SK-N-SH (cell line): ENCODE data around the gene SLC50A1. TPM values are rescaled to one million over a fixed set of nuclear protein-coding genes. Genes with fewer than 3 reads are reported as not detected.

Experiments
- CTCF ChIA-PET: fragments of 300-600, 350-600 bp; formaldehyde crosslinking; extraction: SDS; loops from one replicate; lab custom pipeline; 2021; lab: Yijun Ruan, JAX
- POLR2A ChIA-PET: fragments of 350-600 bp; sonication (Branson Sonifier 250); formaldehyde crosslinking; extraction: SDS; loops from one replicate; lab custom pipeline; 2020; ENCODE audit warnings: antibody characterized with exemption, inconsistent platforms; lab: Yijun Ruan, JAX
- DNase-seq: peaks from one replicate; pipeline ENCODE4 v3.0.0; 2012
- H2AFZ ChIP-seq: fragments of 200-600 bp; sonication (generic); 2 replicates; pipeline ENCODE4 v1.8.1; 2016; ENCODE audit warnings: antibody characterized with exemption, mild to moderate bottlenecking, low read depth
- H3F3A ChIP-seq: fragments of 200-600 bp; sonication (generic); replicated peaks from 2 replicates; pipeline ENCODE3; 2016; ENCODE audit warnings: antibody characterized with exemption, mild to moderate bottlenecking; ENCODE audit not compliant: insufficient read depth
- H3K27ac ChIP-seq, 2 experiments: fragments of 200-500 bp in 1 of 2; fragments of 200-600 bp in 1 of 2; sonication (Bioruptor generic) in 1 of 2; sonication (generic), shearing (Covaris generic) in 1 of 2; 2 replicates each; pipeline versions ENCODE4 v1.5.1 to v1.6.1; 2014 to 2016; ENCODE audit warnings: low read depth in 2 of 2, inconsistent platforms in 1 of 2, low read length in 1 of 2, mild to moderate bottlenecking in 1 of 2, mixed read lengths in 1 of 2
- H3K27me3 ChIP-seq: fragments of 200-600 bp; sonication (generic), shearing (Covaris generic); 2 replicates; pipeline ENCODE4 v1.6.1; 2016; ENCODE audit warnings: mixed run types; ENCODE audit not compliant: insufficient read depth
- H3K36me3 ChIP-seq, 2 experiments: fragments of 200-500 bp in 1 of 2; fragments of 200-600 bp in 1 of 2; sonication (Bioruptor generic) in 1 of 2; sonication (generic) in 1 of 2; replicated peaks in 1 of 2; 2 replicates each; pipeline versions ENCODE3 to v1.5.1; 2014 to 2016; ENCODE audit warnings: low read length in 1 of 2, mild to moderate bottlenecking in 1 of 2; ENCODE audit not compliant: insufficient read depth in 2 of 2, control insufficient read depth in 1 of 2
- H3K4me1 ChIP-seq, 2 experiments: fragments of 200-500 bp in 1 of 2; fragments of 200-600 bp in 1 of 2; sonication (Bioruptor generic) in 1 of 2; sonication (generic), shearing (Covaris generic) in 1 of 2; 2 replicates each; pipeline versions ENCODE4 v1.5.1 to v1.6.1; 2014 to 2016; ENCODE audit warnings: low read depth in 1 of 2, low read length in 1 of 2, mixed run types in 1 of 2; ENCODE audit not compliant: insufficient read depth in 2 of 2, control insufficient read depth in 1 of 2
- H3K4me2 ChIP-seq: fragments of 200-600 bp; sonication (generic), shearing (Covaris generic); 2 replicates; pipeline ENCODE4 v1.6.1; 2017; ENCODE audit warnings: mixed run types
- H3K4me3 ChIP-seq, 2 experiments: fragments of 200-500 bp in 1 of 2; fragments of 200-600 bp in 1 of 2; sonication (Bioruptor generic) in 1 of 2; sonication (generic), shearing (Covaris generic) in 1 of 2; 2 replicates each; pipeline versions ENCODE4 v1.5.1 to v1.8.1; 2014 to 2016; ENCODE audit warnings: low read depth in 2 of 2, inconsistent platforms in 1 of 2, low read length in 1 of 2, mild to moderate bottlenecking in 1 of 2, mixed read lengths in 1 of 2, moderate library complexity in 1 of 2
- H3K79me2 ChIP-seq: fragments of 200-600 bp; sonication (generic); 2 replicates; pipeline ENCODE4 v1.8.1; 2017; ENCODE audit warnings: mild to moderate bottlenecking; ENCODE audit not compliant: insufficient read depth
- H3K9ac ChIP-seq: fragments of 200-600 bp; sonication (generic); 2 replicates; pipeline ENCODE4 v1.6.1; 2017; ENCODE audit warnings: mixed run types
- H3K9me2 ChIP-seq: fragments of 200-600 bp; sonication (generic); 2 replicates; pipeline ENCODE4 v1.6.1; 2017; ENCODE audit warnings: mixed run types
- H3K9me3 ChIP-seq: fragments of 200-600 bp; sonication (generic); 2 replicates; pipeline ENCODE4 v1.6.1; 2017; ENCODE audit warnings: mixed run types, mild to moderate bottlenecking, moderate library complexity
- H4K20me1 ChIP-seq: fragments of 200-600 bp; sonication (generic); 2 replicates; pipeline ENCODE4 v1.6.1; 2017; ENCODE audit warnings: mild to moderate bottlenecking, mixed run types; ENCODE audit not compliant: insufficient read depth
- CHD2 ChIP-seq: fragments of 150-350 bp; IDR thresholded peaks from 2 replicates; pipeline ENCODE4 v1.6.1; 2018; ENCODE audit warnings: low read length; ENCODE audit not compliant: partially characterized antibody
- ELF1 ChIP-seq: IDR thresholded peaks from 2 replicates; pipeline ENCODE4 v1.4.0; 2012
- FOXJ3 ChIP-seq: sonication (generic); formaldehyde crosslinking; IDR thresholded peaks from 2 replicates; pipeline ENCODE4 v1.5.1; 2020; ENCODE audit warnings: mild to moderate bottlenecking, missing genetic modification reagents
- GABPA ChIP-seq: IDR thresholded peaks from 2 replicates; pipeline ENCODE4 v1.4.0; 2012; ENCODE audit warnings: low read depth, mild to moderate bottlenecking
- GATA2 ChIP-seq: sonication (generic); formaldehyde crosslinking; IDR thresholded peaks from 2 replicates; pipeline ENCODE4 v1.5.0; 2020; ENCODE audit warnings: mild to moderate bottlenecking, missing genetic modification reagents
- MEF2A ChIP-seq: IDR thresholded peaks from 2 replicates; pipeline ENCODE4 v1.4.0; 2012; ENCODE audit warnings: low read depth, borderline replicate concordance
- NRF1 ChIP-seq: IDR thresholded peaks from 2 replicates; pipeline ENCODE4 v1.6.1; 2012; ENCODE audit warnings: low read depth, mild to moderate bottlenecking, low read length
- POLR2AphosphoS5 ChIP-seq: IDR thresholded peaks from 2 replicates; pipeline ENCODE4 v1.6.1; 2012; ENCODE audit warnings: low read depth, low read length
- RAD21 ChIP-seq: IDR thresholded peaks from 2 replicates; pipeline ENCODE4 v1.6.1; 2012; ENCODE audit warnings: mild to moderate bottlenecking, low read length
- RFX5 ChIP-seq: IDR thresholded peaks from 2 replicates; pipeline ENCODE4 v1.6.1; 2012; ENCODE audit warnings: mild to moderate bottlenecking, improper control_type of control experiment, low read length
- SIN3A ChIP-seq: IDR thresholded peaks from 2 replicates; pipeline ENCODE4 v1.6.1; 2012; ENCODE audit warnings: low read depth, mild to moderate bottlenecking, low read length, moderate library complexity, borderline replicate concordance
- TAF1 ChIP-seq: IDR thresholded peaks from 2 replicates; pipeline ENCODE4 v1.6.1; 2012; ENCODE audit warnings: low read depth, mild to moderate bottlenecking, low read length, moderate library complexity, borderline replicate concordance
- TEAD4 ChIP-seq: IDR thresholded peaks from 2 replicates; pipeline ENCODE4 v1.4.0; 2012; ENCODE audit warnings: mild to moderate bottlenecking, borderline replicate concordance; ENCODE audit not compliant: insufficient read depth
- YY1 ChIP-seq: IDR thresholded peaks from 2 replicates; pipeline ENCODE4 v1.4.0; 2012; ENCODE audit warnings: low read depth, mild to moderate bottlenecking
- WGBS: methylation state at CpG from one replicate; pipeline ENCODE4 v1.1.6; 2017; ENCODE audit warnings: low lambda C conversion rate; 5-methylcytosine and 5-hydroxymethylcytosine counted together
- polyA plus RNA-seq, 3 experiments: library from polyadenylated mRNA; depleted of rRNA; stranded (reverse); fragments of >200 nt; gene quantifications; 2 replicates each; pipeline ENCODE4 v1.2.3, GENCODE V29; 2012
- TF ChIP-seq, protein P1 (sequence below): IDR thresholded peaks from 2 replicates; pipeline ENCODE4 v1.4.0; 2012; ENCODE audit warnings: low read depth, borderline replicate concordance
- TF ChIP-seq, protein P2 (sequence below): IDR thresholded peaks from 2 replicates; pipeline ENCODE4 v1.6.1; 2012; ENCODE audit warnings: mild to moderate bottlenecking, low read depth, low read length, moderate library complexity
- TF ChIP-seq, protein P3 (sequence below): fragments of 200-600 bp; sonication (generic); IDR thresholded peaks from 2 replicates; pipeline ENCODE4 v1.6.1; 2017; ENCODE audit warnings: antibody characterized with exemption, mild to moderate bottlenecking, moderate library complexity

The SLC50A1 gene
- polyA plus RNA-seq, 1 of the 3 experiments (the other 2 are of a cell fraction), result 58.4 TPM

DNA sequence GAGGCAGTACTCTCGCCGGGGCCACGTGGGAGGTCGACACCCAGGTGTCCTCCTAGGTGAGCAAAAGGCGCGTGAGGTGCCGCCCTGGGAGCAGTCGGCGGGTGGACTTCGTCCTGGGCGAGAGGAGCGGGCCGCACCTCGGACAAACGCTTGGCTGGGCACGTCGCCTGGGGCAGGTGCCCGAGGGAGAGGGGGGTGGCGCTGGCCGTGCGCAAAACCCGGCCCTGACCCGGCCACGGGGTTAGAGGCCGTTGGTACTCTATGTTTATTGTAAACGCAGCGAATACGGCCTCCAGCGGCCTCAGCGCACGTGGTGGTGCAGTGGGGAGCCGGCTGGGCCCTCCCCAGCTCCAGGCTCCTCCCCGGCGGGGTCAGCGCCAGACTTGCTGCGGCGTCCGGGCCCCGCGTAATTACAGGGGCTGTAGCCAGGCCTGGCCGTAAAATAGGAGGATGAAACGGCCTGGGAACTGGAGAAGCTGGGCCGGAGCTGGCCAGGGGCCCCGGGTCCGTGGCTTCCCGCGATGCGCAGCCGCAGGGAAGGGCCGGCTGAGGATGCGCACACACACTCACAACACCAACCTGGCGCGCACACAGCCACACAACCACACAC, 9.6 kb upstream of the SLC50A1 start:
- Histone ChIP-seq H3K9ac (no peak overlapping the region), H3K9me3 (no peaks in the 10 kb centered on the region), H3K27me3 (no peaks in the 10 kb centered on the region; the same call in 1 of the 2 replicates), H3K4me1 (peaks cover 19 to 45% of the 10 kb centered on the region in 2 experiments), H3K27ac (no peak overlapping the region), H3K4me3 (no peak overlapping the region), H3F3A (peaks cover 3% of the 10 kb centered on the region), H4K20me1 (no peaks in the 10 kb centered on the region)
- ChIA-PET CTCF (interaction anchor here (0.8 to 9.7 kb wide), 9 partner anchors 11 to 81 kb away, joined by 3 to 67 read pairs (median 5); partner anchors contain the start of gene KRTCAP2), POLR2A (no interaction called here)
- no peak for DNase-seq
- TF ChIP-seq ELF1 (no peak), SIN3A (no peak), CHD2 (no peak), NRF1 (no peak), RAD21 (no peak), GABPA (no peak), YY1 (no peak), TAF1 (no peak)
- TF ChIP-seq, protein P1, sequence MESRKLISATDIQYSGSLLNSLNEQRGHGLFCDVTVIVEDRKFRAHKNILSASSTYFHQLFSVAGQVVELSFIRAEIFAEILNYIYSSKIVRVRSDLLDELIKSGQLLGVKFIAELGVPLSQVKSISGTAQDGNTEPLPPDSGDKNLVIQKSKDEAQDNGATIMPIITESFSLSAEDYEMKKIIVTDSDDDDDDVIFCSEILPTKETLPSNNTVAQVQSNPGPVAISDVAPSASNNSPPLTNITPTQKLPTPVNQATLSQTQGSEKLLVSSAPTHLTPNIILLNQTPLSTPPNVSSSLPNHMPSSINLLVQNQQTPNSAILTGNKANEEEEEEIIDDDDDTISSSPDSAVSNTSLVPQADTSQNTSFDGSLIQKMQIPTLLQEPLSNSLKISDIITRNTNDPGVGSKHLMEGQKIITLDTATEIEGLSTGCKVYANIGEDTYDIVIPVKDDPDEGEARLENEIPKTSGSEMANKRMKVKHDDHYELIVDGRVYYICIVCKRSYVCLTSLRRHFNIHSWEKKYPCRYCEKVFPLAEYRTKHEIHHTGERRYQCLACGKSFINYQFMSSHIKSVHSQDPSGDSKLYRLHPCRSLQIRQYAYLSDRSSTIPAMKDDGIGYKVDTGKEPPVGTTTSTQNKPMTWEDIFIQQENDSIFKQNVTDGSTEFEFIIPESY, result no peak
- TF ChIP-seq, all 33 proteins: peak for 0
- Histone ChIP-seq H3K9me2 (no peaks in the 10 kb centered on the region), H2AFZ (no peak overlapping the region), H3K79me2 (no peaks in the 10 kb centered on the region), H3K4me2 (no peak overlapping the region), H3K36me3 (no peaks in the 10 kb centered on the region)
- 96% methylated on average over 42 of the region's 53 CpGs for WGBS

DNA sequence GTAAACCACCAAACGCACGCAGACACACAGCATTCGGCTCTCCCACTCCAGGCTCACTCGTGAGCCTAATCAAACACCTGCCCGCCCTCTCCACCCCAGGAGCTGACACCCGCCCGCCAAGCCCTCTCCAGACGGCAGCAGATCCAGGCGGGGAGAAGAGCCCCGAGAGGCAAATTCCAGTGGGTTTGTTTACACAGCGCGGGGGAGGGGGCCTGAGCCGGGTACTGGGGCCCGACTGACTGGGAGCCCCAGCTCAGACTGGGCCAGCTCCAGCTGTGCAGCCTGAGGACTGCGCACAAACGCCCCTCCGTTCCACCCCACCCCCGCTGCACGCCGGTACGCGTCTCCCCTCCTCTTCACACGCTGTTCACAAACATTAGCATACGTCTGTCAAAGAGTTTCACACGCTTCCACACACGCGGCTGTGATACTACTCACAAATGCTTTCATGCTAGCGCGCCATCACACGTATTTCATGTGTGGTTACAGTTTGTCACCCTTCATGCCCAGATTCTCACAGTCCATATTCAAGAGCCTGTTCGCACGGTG, 9.0 kb upstream of the SLC50A1 start:
- H3K9me2 ChIP-seq, result no peaks in the 10 kb centered on the region
- peak overlapping the region; percentile 98 for H3K4me2 ChIP-seq
- WGBS, result 57% methylated on average over 25 of the region's 32 CpGs
- no peak overlapping the region; the same call in 1 of the 2 replicates for H2AFZ ChIP-seq
- ChIA-PET CTCF (interaction anchor here (0.8 to 9.7 kb wide), 6 partner anchors 32 to 50 kb away, joined by 3 to 67 read pairs (median 6); partner anchors contain the start of gene KRTCAP2), POLR2A (no interaction called here)
- no peaks in the 10 kb centered on the region; the same call in 1 of the 2 replicates for H3K27me3 ChIP-seq
- peak; percentile 56 for DNase-seq
- H4K20me1 ChIP-seq, result no peaks in the 10 kb centered on the region
- no peak overlapping the region for H3K27ac ChIP-seq
- H3F3A ChIP-seq, result peaks cover 7% of the 10 kb centered on the region
- TF ChIP-seq FOXJ3 (CRISPR knock-in tag), result no peak
- TF ChIP-seq NRF1, result no peak
- no peak for TF ChIP-seq POLR2AphosphoS5
- no peak for TF ChIP-seq GABPA
- no peak for TF ChIP-seq RFX5
- no peak for TF ChIP-seq GATA2 (CRISPR knock-in tag)
- TF ChIP-seq, protein P2, sequence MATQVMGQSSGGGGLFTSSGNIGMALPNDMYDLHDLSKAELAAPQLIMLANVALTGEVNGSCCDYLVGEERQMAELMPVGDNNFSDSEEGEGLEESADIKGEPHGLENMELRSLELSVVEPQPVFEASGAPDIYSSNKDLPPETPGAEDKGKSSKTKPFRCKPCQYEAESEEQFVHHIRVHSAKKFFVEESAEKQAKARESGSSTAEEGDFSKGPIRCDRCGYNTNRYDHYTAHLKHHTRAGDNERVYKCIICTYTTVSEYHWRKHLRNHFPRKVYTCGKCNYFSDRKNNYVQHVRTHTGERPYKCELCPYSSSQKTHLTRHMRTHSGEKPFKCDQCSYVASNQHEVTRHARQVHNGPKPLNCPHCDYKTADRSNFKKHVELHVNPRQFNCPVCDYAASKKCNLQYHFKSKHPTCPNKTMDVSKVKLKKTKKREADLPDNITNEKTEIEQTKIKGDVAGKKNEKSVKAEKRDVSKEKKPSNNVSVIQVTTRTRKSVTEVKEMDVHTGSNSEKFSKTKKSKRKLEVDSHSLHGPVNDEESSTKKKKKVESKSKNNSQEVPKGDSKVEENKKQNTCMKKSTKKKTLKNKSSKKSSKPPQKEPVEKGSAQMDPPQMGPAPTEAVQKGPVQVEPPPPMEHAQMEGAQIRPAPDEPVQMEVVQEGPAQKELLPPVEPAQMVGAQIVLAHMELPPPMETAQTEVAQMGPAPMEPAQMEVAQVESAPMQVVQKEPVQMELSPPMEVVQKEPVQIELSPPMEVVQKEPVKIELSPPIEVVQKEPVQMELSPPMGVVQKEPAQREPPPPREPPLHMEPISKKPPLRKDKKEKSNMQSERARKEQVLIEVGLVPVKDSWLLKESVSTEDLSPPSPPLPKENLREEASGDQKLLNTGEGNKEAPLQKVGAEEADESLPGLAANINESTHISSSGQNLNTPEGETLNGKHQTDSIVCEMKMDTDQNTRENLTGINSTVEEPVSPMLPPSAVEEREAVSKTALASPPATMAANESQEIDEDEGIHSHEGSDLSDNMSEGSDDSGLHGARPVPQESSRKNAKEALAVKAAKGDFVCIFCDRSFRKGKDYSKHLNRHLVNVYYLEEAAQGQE, result no peak
- no peak for TF ChIP-seq TAF1
- TF ChIP-seq, protein P3, sequence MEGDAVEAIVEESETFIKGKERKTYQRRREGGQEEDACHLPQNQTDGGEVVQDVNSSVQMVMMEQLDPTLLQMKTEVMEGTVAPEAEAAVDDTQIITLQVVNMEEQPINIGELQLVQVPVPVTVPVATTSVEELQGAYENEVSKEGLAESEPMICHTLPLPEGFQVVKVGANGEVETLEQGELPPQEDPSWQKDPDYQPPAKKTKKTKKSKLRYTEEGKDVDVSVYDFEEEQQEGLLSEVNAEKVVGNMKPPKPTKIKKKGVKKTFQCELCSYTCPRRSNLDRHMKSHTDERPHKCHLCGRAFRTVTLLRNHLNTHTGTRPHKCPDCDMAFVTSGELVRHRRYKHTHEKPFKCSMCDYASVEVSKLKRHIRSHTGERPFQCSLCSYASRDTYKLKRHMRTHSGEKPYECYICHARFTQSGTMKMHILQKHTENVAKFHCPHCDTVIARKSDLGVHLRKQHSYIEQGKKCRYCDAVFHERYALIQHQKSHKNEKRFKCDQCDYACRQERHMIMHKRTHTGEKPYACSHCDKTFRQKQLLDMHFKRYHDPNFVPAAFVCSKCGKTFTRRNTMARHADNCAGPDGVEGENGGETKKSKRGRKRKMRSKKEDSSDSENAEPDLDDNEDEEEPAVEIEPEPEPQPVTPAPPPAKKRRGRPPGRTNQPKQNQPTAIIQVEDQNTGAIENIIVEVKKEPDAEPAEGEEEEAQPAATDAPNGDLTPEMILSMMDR, result no peak
- no peak for TF ChIP-seq RAD21
- no peak for TF ChIP-seq TEAD4
- no peak for TF ChIP-seq CHD2
- no peak for TF ChIP-seq MEF2A
- peaks cover 0 to 3% of the 10 kb centered on the region in 2 experiments for H3K36me3 ChIP-seq
- no peak overlapping the region for H3K9ac ChIP-seq
- H3K79me2 ChIP-seq, result no peaks in the 10 kb centered on the region
- H3K4me1 ChIP-seq, result peaks cover 19 to 45% of the 10 kb centered on the region in 2 experiments
- H3K9me3 ChIP-seq, result no peaks in the 10 kb centered on the region
- H3K4me3 ChIP-seq, result peak overlapping the region; percentile 63 to 67; a peak in 2 of 4 replicates
